ENCODE results near the gene UNC93B1. TPM values are rescaled to one million over a fixed set of nuclear protein-coding genes. Genes with fewer than 3 reads are reported as not detected.

The UNC93B1 gene
- 15.0 TPM for polyA plus RNA-seq (2013, experiment 1 of 2)
- 12.5 TPM for polyA plus RNA-seq (2013, experiment 2 of 2)

GRCh38 chr11:68003846-68004550, at the start of gene UNC93B1:
Gene UNC93B1 (minus strand): TSS chr11:68004097. CDS start chr11:68004043, 54 bp downstream.
- H3K27ac ChIP-seq (ENCODE audit: low read depth, low read length, severe bottlenecking), result no peak within 1 kb of the TSS
- H3K4me3 ChIP-seq (ENCODE audit: extremely low read depth, insufficient read depth, low read length, poor library complexity, severe bottlenecking), result peak within 1 kb of the TSS; percentile 50
- H3K4me1 ChIP-seq (ENCODE audit: control insufficient read depth, insufficient read depth, low read length, poor library complexity, severe bottlenecking), result no peaks in the 10 kb centered on the region
- H3K9me3 ChIP-seq (ENCODE audit: control insufficient read depth, low read length), result peaks cover under 1% of the 10 kb centered on the region
- WGBS, 2 experiments (ENCODE audit: insufficient coverage in 2 of 2), result 7 to 10% methylated on average over 24 to 27 of the region's 64 CpGs
- no peaks in the 10 kb centered on the region for H3K36me3 ChIP-seq (ENCODE audit: control insufficient read depth, insufficient read depth, low read length)

- Histone ChIP-seq H3K4me1 (ENCODE audit: control insufficient read depth, insufficient read depth, low read length, poor library complexity, severe bottlenecking) (no peaks in the 10 kb centered on the region), H3K9me3 (ENCODE audit: control insufficient read depth, low read length) (no peaks in the 10 kb centered on the region), H3K27ac (ENCODE audit: low read depth, low read length, severe bottlenecking) (no peak overlapping the region), H3K4me3 (ENCODE audit: extremely low read depth, insufficient read depth, low read length, poor library complexity, severe bottlenecking) (no peak overlapping the region), H3K36me3 (ENCODE audit: control insufficient read depth, insufficient read depth, low read length) (peaks cover 52% of the 10 kb centered on the region)
- 91 to 96% methylated on average over 8 of the region's 9 CpGs for WGBS, 2 experiments (ENCODE audit: insufficient coverage in 2 of 2)
Measured at GRCh38 chr11:68053117-68053516, 49.2 kb upstream of the UNC93B1 start.

- 93 to 94% methylated on average over 12 of the region's 15 CpGs for WGBS, 2 experiments (ENCODE audit: insufficient coverage in 2 of 2)
- H3K9me3 ChIP-seq (ENCODE audit: control insufficient read depth, low read length), result no peaks in the 10 kb centered on the region
- no peaks in the 10 kb centered on the region for H3K4me1 ChIP-seq (ENCODE audit: control insufficient read depth, insufficient read depth, low read length, poor library complexity, severe bottlenecking)
- peak overlapping the region; percentile 23 for H3K27ac ChIP-seq (ENCODE audit: low read depth, low read length, severe bottlenecking)
- H3K4me3 ChIP-seq (ENCODE audit: extremely low read depth, insufficient read depth, low read length, poor library complexity, severe bottlenecking), result no peak overlapping the region
- peaks cover 53% of the 10 kb centered on the region for H3K36me3 ChIP-seq (ENCODE audit: control insufficient read depth, insufficient read depth, low read length)
Measured at GRCh38 chr11:68052137-68052873, 48.4 kb upstream of the UNC93B1 start.

- H3K4me3 ChIP-seq (ENCODE audit: extremely low read depth, insufficient read depth, low read length, poor library complexity, severe bottlenecking), result no peak overlapping the region
- H3K36me3 ChIP-seq (ENCODE audit: control insufficient read depth, insufficient read depth, low read length), result peaks cover 50% of the 10 kb centered on the region
- H3K27ac ChIP-seq (ENCODE audit: low read depth, low read length, severe bottlenecking), result peak overlapping the region; percentile 23
- 92 to 94% methylated on average over 12 to 13 of the region's 14 CpGs for WGBS, 2 experiments (ENCODE audit: insufficient coverage in 2 of 2)
- H3K4me1 ChIP-seq (ENCODE audit: control insufficient read depth, insufficient read depth, low read length, poor library complexity, severe bottlenecking), result no peaks in the 10 kb centered on the region
- H3K9me3 ChIP-seq (ENCODE audit: control insufficient read depth, low read length), result no peaks in the 10 kb centered on the region
Measured at GRCh38 chr11:68051191-68052136, 47.6 kb upstream of the UNC93B1 start.

- no peak overlapping the region for H3K27ac ChIP-seq (ENCODE audit: low read depth, low read length, severe bottlenecking)
- no peaks in the 10 kb centered on the region for H3K9me3 ChIP-seq (ENCODE audit: control insufficient read depth, low read length)
- no peak overlapping the region for H3K4me3 ChIP-seq (ENCODE audit: extremely low read depth, insufficient read depth, low read length, poor library complexity, severe bottlenecking)
- WGBS, 2 experiments (ENCODE audit: insufficient coverage in 2 of 2), result 90 to 97% methylated on average over 15 to 18 of the region's 18 CpGs
- no peaks in the 10 kb centered on the region for H3K4me1 ChIP-seq (ENCODE audit: control insufficient read depth, insufficient read depth, low read length, poor library complexity, severe bottlenecking)
- peaks cover 53% of the 10 kb centered on the region for H3K36me3 ChIP-seq (ENCODE audit: control insufficient read depth, insufficient read depth, low read length)
Measured at GRCh38 chr11:68050371-68050841, 46.5 kb upstream of the UNC93B1 start.

- Histone ChIP-seq H3K9me3 (ENCODE audit: control insufficient read depth, low read length) (no peaks in the 10 kb centered on the region), H3K4me3 (ENCODE audit: extremely low read depth, insufficient read depth, low read length, poor library complexity, severe bottlenecking) (no peak overlapping the region), H3K27ac (ENCODE audit: low read depth, low read length, severe bottlenecking) (no peak overlapping the region), H3K4me1 (ENCODE audit: control insufficient read depth, insufficient read depth, low read length, poor library complexity, severe bottlenecking) (no peaks in the 10 kb centered on the region), H3K36me3 (ENCODE audit: control insufficient read depth, insufficient read depth, low read length) (peaks cover 59% of the 10 kb centered on the region)
- WGBS, 2 experiments (ENCODE audit: insufficient coverage in 2 of 2), result 93 to 94% methylated on average over 38 to 40 of the region's 40 CpGs
Measured at GRCh38 chr11:68049509-68050370, 45.8 kb upstream of the UNC93B1 start.

- H3K4me3 ChIP-seq (ENCODE audit: extremely low read depth, insufficient read depth, low read length, poor library complexity, severe bottlenecking), result no peak overlapping the region
Measured at GRCh38 chr11:68048681-68049508, 45.0 kb upstream of the UNC93B1 start.

GRCh38 chr11:68047437-68048290, 43.8 kb upstream of the UNC93B1 start:
- peaks cover 68% of the 10 kb centered on the region for H3K36me3 ChIP-seq (ENCODE audit: control insufficient read depth, insufficient read depth, low read length)
- H3K4me3 ChIP-seq (ENCODE audit: extremely low read depth, insufficient read depth, low read length, poor library complexity, severe bottlenecking), result no peak overlapping the region
- no peaks in the 10 kb centered on the region for H3K9me3 ChIP-seq (ENCODE audit: control insufficient read depth, low read length)
- WGBS, 2 experiments (ENCODE audit: insufficient coverage in 2 of 2), result 94 to 98% methylated on average over 28 to 35 of the region's 37 CpGs
- H3K27ac ChIP-seq (ENCODE audit: low read depth, low read length, severe bottlenecking), result no peak overlapping the region
- peaks cover 10% of the 10 kb centered on the region for H3K4me1 ChIP-seq (ENCODE audit: control insufficient read depth, insufficient read depth, low read length, poor library complexity, severe bottlenecking)

More at GRCh38 chr11:68048681-68049508, 45.0 kb upstream of the UNC93B1 start:
- peaks cover 65% of the 10 kb centered on the region for H3K36me3 ChIP-seq (ENCODE audit: control insufficient read depth, insufficient read depth, low read length)
- H3K27ac ChIP-seq (ENCODE audit: low read depth, low read length, severe bottlenecking), result no peak overlapping the region
- WGBS, 2 experiments (ENCODE audit: insufficient coverage in 2 of 2), result 89 to 90% methylated on average over 22 to 30 of the region's 35 CpGs
- H3K9me3 ChIP-seq (ENCODE audit: control insufficient read depth, low read length), result no peaks in the 10 kb centered on the region
- no peaks in the 10 kb centered on the region for H3K4me1 ChIP-seq (ENCODE audit: control insufficient read depth, insufficient read depth, low read length, poor library complexity, severe bottlenecking)
